ENCODE data around the gene COL27A1. TPM values are rescaled to one million over a fixed set of nuclear protein-coding genes. Genes with fewer than 3 reads are reported as not detected.

Gene COL27A1
- total RNA-seq, 2 experiments from 2014 or later, result not detected

DNA sequence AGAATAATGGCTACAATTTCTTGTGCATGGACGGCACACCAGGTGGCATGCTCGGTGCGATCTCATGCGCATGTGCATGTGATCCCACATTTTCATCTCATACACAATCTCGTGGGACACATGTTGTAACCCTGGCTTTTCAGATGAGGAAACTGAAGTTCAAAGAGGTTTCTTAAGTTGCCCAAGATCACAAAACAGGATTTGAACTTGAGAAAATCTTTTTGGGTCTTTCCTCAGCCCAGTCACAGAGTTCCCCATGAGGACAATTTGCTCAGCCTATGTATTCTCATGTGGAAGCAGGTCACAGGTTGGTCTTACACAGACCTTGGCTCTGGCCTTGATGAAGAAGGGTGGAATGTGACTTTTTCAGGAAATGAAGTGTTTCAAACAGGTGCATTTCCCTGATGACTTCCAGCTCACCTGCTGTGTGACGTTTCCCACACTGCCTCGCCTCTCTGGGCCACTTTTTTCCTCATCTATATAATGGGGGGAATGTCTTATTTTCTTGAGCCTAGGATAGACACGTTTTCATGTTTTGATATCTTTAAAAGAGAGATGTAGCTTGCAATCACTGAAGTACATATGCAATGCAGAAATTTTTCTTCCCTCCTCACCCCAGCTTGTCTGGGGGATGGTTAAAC lies 160.5 kb downstream of the COL27A1 start:
- BruUV-seq (replicated peaks), result no TSS peak
- Histone ChIP-seq H3K27ac (ENCODE audit: low read depth, low read length, poor library complexity, severe bottlenecking) (no peak overlapping the region), H3K4me2 (ENCODE audit: low read length) (no peak overlapping the region), H3K9me2 (ENCODE audit: insufficient read depth, low read length) (no peaks in the 10 kb centered on the region), H3K36me3 (ENCODE audit: insufficient read depth, low read length) (no peaks in the 10 kb centered on the region), H2AFZ (ENCODE audit: low read length) (no peak overlapping the region), H3K79me2 (ENCODE audit: insufficient read depth, low read depth, low read length) (no peaks in the 10 kb centered on the region), H3K4me1 (ENCODE audit: insufficient read depth, low read length, poor library complexity, severe bottlenecking) (no peaks in the 10 kb centered on the region), H4K20me1 (ENCODE audit: insufficient read depth, low read length) (no peaks in the 10 kb centered on the region), H3K9me3 (ENCODE audit: low read length) (no peaks in the 10 kb centered on the region), H3K4me3 (ENCODE audit: low read depth, low read length, poor library complexity, severe bottlenecking) (no peak overlapping the region)
- no peak for DNase-seq (ENCODE audit: low spot score)
- CTCF ChIA-PET (ENCODE audit: unreplicated experiment), result no interaction called here
- TF ChIP-seq EZH2phosphoT487 (IDR thresholded peaks at IDR 0.05; ENCODE audit: borderline replicate concordance, low read depth, low read length), result no peak
- TF ChIP-seq, protein P1, sequence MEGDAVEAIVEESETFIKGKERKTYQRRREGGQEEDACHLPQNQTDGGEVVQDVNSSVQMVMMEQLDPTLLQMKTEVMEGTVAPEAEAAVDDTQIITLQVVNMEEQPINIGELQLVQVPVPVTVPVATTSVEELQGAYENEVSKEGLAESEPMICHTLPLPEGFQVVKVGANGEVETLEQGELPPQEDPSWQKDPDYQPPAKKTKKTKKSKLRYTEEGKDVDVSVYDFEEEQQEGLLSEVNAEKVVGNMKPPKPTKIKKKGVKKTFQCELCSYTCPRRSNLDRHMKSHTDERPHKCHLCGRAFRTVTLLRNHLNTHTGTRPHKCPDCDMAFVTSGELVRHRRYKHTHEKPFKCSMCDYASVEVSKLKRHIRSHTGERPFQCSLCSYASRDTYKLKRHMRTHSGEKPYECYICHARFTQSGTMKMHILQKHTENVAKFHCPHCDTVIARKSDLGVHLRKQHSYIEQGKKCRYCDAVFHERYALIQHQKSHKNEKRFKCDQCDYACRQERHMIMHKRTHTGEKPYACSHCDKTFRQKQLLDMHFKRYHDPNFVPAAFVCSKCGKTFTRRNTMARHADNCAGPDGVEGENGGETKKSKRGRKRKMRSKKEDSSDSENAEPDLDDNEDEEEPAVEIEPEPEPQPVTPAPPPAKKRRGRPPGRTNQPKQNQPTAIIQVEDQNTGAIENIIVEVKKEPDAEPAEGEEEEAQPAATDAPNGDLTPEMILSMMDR (conservative IDR thresholded peaks at IDR 0.05; ENCODE audit: low read length), result no peak
- POLR2A ChIA-PET, result no interaction called here
- intact Hi-C loops (cut with micrococcal nuclease; ENCODE audit: unreplicated experiment), result no loop called here

- H3K4me3 ChIP-seq (ENCODE audit: low read depth, low read length, poor library complexity, severe bottlenecking), result no peak overlapping the region
- no peak overlapping the region for H3K4me2 ChIP-seq (ENCODE audit: low read length)
- no peaks in the 10 kb centered on the region for H3K36me3 ChIP-seq (ENCODE audit: insufficient read depth, low read length)
- no peak overlapping the region for H3K27ac ChIP-seq (ENCODE audit: low read depth, low read length, poor library complexity, severe bottlenecking)
- H3K79me2 ChIP-seq (ENCODE audit: insufficient read depth, low read depth, low read length), result no peaks in the 10 kb centered on the region
- H2AFZ ChIP-seq (ENCODE audit: low read length), result no peak overlapping the region
- no peaks in the 10 kb centered on the region for H3K9me2 ChIP-seq (ENCODE audit: insufficient read depth, low read length)
- no peaks in the 10 kb centered on the region for H4K20me1 ChIP-seq (ENCODE audit: insufficient read depth, low read length)
- no TSS peak for BruUV-seq (replicated peaks)
- no peak for TF ChIP-seq EZH2phosphoT487 (IDR thresholded peaks at IDR 0.05; ENCODE audit: borderline replicate concordance, low read depth, low read length)
- TF ChIP-seq, protein P1 (conservative IDR thresholded peaks at IDR 0.05; ENCODE audit: low read length), result no peak
- no peaks in the 10 kb centered on the region for H3K4me1 ChIP-seq (ENCODE audit: insufficient read depth, low read length, poor library complexity, severe bottlenecking)
- ChIA-PET CTCF (ENCODE audit: unreplicated experiment) (no interaction called here), POLR2A (no interaction called here)
- no peaks in the 10 kb centered on the region for H3K9me3 ChIP-seq (ENCODE audit: low read length)
- DNase-seq (ENCODE audit: low spot score), result no peak
- intact Hi-C loops (cut with micrococcal nuclease; ENCODE audit: unreplicated experiment), result no loop called here
Observed at GRCh38 chr9:114316605-114317230, 161.4 kb downstream of the COL27A1 start.

DNA sequence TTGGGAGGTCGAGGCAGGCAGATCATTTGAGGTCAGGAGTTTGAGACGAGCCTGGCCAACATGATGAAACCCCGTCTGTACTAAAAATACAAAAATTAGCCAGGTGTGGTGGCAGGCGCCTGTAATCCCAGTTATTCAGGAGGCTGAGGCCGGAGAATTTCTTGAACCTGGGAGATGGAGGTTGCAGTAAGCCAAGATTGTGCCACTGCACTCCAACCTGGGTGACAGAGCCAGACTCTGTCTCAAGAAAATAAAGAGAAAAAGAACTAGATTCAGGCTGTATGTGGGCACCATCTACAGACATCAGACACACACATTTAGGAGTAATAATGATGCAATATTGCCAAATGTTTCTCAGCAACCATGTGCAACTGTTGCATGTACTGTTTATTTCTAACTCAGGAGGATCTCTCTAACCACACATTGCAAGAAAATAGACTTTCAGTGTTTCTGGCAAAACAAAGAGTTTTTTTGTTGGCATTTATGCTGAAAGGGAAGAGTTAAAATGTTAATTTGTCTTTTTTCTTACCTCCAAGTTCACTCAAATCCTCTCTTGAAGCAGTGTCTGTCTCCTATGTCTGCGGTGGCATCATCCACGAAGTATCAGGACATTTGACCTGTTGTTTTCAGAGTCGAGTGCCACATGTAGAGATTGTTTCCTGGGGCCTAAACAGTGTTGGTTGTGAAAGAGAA lies 162.5 kb downstream of the COL27A1 start:
- H3K4me3 ChIP-seq (ENCODE audit: low read depth, low read length, poor library complexity, severe bottlenecking), result no peak overlapping the region
- no peak for TF ChIP-seq EZH2phosphoT487 (IDR thresholded peaks at IDR 0.05; ENCODE audit: borderline replicate concordance, low read depth, low read length)
- TF ChIP-seq, protein P1 (conservative IDR thresholded peaks at IDR 0.05; ENCODE audit: low read length), result no peak
- no peaks in the 10 kb centered on the region for H3K4me1 ChIP-seq (ENCODE audit: insufficient read depth, low read length, poor library complexity, severe bottlenecking)
- no peaks in the 10 kb centered on the region for H3K36me3 ChIP-seq (ENCODE audit: insufficient read depth, low read length)
- POLR2A ChIA-PET, result no interaction called here
- no peak overlapping the region for H3K4me2 ChIP-seq (ENCODE audit: low read length)
- DNase-seq (ENCODE audit: low spot score), result peak; percentile 36
- H3K9me2 ChIP-seq (ENCODE audit: insufficient read depth, low read length), result no peaks in the 10 kb centered on the region
- no peaks in the 10 kb centered on the region for H3K9me3 ChIP-seq (ENCODE audit: low read length)
- H3K27ac ChIP-seq (ENCODE audit: low read depth, low read length, poor library complexity, severe bottlenecking), result no peak overlapping the region
- no peaks in the 10 kb centered on the region for H4K20me1 ChIP-seq (ENCODE audit: insufficient read depth, low read length)
- no peaks in the 10 kb centered on the region for H3K79me2 ChIP-seq (ENCODE audit: insufficient read depth, low read depth, low read length)
- BruUV-seq (replicated peaks), result no TSS peak
- no peak overlapping the region; the same call in 1 of the 2 replicates for H2AFZ ChIP-seq (ENCODE audit: low read length)
- CTCF ChIA-PET (ENCODE audit: unreplicated experiment), result no interaction called here
- intact Hi-C loops (cut with micrococcal nuclease; ENCODE audit: unreplicated experiment), result no loop called here
